NCI-H1092 treated with DMSO at 0.1 percent for 48 hours (cell line): ENCODE data around the gene ZNF407.
"Not testable (repeated sequence)": the region's sequence is repeated elsewhere in the genome, so short reads cannot be mapped to it uniquely, and the experiment has no call there.

Experiments
- DNase-seq: peaks from one replicate; lab custom pipeline; 2025; lab: John Stamatoyannopoulos, UW

The ZNF407 gene, protein sequence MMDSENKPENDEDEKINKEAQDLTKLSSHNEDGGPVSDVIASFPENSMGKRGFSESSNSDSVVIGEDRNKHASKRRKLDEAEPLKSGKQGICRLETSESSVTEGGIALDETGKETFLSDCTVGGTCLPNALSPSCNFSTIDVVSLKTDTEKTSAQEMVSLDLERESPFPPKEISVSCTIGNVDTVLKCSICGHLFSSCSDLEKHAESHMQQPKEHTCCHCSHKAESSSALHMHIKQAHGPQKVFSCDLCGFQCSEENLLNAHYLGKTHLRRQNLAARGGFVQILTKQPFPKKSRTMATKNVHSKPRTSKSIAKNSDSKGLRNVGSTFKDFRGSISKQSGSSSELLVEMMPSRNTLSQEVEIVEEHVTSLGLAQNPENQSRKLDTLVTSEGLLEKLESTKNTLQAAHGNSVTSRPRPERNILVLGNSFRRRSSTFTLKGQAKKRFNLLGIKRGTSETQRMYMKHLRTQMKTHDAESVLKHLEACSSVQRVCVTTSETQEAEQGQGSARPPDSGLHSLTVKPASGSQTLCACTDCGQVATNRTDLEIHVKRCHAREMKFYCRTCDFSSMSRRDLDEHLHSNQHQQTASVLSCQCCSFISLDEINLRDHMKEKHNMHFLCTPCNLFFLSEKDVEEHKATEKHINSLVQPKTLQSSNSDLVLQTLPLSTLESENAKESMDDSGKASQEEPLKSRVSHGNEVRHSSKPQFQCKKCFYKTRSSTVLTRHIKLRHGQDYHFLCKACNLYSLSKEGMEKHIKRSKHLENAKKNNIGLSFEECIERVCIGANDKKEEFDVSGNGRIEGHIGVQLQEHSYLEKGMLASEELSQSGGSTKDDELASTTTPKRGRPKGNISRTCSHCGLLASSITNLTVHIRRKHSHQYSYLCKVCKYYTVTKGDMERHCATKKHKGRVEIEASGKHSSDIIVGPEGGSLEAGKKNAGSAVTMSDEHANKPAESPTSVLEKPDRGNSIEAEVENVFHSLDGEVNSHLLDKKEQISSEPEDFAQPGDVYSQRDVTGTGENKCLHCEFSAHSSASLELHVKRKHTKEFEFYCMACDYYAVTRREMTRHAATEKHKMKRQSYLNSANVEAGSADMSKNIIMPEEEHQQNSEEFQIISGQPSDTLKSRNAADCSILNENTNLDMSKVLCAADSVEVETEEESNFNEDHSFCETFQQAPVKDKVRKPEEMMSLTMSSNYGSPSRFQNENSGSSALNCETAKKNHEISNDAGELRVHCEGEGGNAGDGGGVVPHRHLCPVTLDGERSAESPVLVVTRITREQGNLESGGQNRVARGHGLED (N-terminal part only)

DNA sequence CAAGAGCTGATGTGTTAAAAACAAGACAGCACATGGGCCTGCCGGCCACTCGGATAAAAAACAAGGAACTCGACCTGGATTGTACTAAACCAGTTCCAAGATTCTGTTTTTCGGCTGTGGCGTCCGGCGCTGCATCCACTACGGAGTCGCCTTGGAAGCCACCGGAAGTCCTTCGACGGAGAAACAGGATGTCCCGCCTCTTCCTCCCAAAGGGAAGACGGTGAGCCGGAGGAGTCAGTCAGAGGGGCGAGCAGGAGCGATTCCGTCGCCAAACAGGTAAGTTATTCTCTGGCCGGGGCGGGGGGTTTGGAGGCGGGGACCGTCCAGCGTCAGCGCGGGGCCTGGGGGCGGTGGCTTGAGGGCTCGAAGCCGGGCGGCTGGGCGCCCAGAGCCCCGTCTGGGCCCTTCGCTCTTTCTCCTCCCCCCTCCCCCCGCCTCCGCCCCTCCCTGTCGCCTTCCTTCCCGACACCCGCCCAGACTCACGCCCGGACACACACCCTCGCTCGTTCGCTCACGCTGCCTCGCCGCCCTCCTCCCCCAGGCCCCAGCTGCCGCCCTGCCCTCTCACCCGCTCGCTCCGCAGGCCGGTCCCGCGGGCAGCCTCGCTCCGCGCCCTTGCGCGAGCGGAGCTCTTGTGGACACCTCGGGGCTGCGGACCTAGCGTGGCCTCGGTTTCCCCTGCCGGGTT lies at the start of gene ZNF407:
Gene ZNF407, plus strand, starts transcription at position 209 of the 688 bp plus-strand sequence. CDS start 33,150 bp downstream, outside the sequence.
- DNase-seq = peak; percentile 95

DNA sequence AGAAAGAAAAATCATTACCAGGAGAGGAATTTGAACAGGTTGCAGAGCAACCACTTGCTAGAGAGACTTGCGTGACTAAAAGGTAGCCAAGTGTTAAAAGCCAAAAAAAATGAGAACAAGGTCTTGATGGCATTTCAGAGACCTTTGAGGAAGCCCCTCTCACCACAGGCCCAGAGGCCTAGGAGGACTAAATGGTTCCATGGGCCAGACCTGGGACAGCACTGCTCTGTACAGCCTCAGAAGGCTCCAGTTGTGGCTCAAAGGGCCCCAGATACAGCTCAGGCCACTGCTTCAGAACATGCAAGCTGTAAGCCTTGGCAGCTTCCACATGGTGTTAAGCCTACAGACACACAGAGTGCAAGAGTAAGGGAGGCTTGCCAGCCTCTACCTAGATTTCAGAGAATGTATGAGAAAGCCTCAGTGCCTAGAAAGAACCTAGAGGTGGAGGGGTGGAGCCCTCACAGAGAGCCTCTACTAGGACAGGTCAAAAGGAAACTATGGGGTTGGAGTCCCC lies 48.0 kb upstream of the ZNF407 start:
- DNase-seq = no peak

DNA sequence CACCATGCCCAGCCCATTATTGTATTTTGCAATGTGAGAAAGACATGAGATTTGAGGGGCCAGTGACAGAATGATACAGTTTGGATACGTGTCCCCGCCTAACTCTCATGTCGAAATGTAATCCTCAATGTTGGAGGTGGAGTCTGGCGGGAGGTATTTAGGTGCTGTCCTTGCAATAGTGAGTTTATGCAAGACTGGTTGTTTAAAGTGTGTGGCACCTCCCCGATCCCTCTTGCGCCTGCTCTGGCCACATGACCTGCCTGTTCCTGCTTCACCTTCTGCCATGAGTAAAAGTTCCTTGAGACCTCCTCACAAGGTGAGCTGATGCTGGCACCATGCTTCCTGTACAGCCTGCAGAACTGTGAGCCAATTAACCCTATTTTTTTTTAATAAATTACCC lies 46.8 kb upstream of the ZNF407 start:
- no peak for DNase-seq

DNA sequence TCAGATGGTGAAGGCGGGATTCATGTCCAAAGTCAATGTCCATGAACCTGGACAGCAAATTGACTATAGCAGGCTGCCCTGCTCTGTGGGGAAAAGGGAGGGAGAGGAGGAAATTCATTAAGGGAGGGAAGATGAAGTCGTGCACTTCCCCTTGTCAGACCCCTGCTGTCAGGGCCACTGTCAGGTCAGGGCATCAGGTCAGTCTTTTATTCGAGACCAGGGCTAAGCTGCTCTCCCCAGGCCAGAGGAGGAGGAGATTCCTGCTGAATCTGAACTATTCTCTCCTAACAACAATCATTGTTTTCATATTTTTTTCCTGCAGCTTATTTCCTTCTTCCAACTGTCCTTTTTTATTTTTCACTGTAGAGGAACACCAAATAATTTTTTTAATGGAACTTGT lies 46.2 kb upstream of the ZNF407 start:
- DNase-seq = no peak

DNA sequence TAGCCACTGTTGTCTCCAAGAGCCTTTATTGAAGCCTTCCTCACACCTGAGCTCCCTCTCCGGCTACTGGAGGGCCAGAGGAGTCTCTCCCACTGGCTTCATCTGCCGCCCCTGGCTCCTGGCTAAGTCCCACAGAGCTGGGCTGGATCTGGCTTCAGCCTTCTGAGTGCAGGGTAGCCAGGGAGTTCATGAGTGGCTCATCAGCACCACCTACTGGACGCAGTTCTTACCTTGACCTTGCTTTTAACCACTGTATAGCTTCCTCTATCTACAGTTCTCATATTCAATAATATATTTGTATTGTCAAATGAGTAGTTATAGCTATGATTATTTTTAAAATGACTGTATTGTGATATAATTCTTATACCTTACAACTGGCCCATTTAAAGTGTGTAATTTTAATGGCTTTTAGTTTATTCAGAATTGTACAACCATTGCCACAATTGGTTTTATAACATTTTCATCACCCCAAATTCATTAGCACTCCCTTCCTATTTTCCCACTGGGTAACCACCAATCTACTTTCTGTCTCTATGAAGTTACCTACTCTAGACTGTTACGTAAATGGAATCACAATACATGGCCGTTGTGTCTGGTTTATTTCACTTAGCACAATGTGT lies 45.6 kb upstream of the ZNF407 start:
- DNase-seq = peak; percentile 93

DNA sequence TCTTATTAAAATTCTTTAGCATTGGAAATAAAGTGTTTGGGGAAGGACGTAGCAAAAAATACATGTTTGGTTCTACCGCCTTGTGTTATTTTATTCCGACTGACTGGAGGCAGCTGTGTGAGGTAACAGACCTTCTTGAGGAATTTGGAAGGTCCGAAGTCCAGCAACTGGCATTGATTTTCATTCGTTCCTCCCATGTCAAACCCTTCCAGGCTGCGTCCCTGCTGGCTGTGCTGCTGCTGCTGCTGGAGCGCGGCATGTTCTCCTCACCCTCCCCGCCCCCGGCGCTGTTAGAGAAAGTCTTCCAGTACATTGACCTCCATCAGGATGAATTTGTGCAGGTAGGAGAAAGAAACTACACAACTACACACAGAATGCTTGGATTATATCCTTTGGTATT lies 41.5 kb upstream of the ZNF407 start:
- no peak for DNase-seq

DNA sequence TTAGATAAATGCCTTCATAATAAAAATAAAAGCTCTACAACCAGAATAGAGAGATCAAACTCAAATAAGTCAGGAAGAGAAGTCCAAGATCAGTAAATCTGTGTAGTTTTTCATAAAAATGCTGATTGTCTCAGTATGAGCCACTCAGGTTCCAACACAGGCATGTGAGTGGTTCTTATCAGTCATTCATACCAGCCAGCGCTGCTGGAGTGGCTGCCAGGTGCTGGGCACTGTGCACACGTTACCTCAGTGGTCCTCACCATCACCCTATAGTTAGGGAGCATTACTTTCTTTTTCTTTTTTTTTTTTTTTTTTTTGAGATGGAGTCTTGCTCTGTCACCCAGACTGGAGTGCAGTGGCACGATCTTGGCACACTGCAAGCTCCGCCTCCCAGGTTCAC lies 39.6 kb upstream of the ZNF407 start:
- DNase-seq = no peak

DNA sequence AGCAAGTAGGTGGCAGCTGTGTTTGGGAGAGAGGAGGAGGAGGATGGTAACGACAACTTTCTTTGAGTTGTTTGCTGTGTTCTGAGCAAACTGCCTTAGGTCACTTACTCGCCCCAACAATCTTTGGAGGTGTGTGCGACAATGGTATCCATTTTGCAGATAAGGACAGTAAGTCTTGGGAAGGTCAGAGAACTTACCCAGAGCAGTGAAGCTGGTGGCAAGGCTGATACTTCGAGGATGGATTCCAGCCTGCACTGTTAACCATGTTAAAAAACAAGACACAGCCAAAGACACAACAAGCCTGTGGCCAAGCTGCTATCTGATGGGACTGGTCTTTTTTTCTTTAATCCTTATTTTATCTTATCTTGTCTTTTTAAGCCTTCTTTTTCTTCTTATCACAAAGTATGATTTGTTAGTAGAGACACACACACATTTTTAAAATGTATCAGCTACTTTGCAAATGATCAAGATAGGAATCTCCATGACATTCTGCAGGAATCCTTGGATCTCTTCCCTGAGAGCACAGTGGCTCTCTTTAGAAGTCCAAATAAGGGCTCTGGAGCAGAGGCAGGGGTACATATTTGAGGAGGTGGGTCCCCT lies 35.4 kb upstream of the ZNF407 start:
- DNase-seq = no peak

DNA sequence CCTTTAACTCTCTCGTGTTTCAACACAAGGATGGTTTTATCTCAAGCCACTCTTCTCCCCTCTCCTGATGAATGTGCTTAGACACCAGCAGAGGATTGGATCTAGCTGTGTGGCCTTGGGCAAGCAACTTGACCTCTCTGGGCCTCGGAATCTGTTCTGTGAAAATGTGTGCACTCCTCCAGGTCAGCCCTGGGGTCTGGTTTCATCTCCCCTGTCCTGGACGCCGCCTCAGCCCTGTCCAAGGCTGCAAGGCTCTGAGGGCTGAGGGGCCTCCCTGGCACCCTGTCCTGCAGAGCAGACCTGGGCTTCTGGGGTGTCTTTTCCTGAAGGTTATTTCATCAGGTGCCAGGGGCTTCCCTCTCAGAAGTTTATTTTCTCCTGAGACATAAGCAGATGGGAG lies 34.9 kb upstream of the ZNF407 start:
- no peak for DNase-seq

DNA sequence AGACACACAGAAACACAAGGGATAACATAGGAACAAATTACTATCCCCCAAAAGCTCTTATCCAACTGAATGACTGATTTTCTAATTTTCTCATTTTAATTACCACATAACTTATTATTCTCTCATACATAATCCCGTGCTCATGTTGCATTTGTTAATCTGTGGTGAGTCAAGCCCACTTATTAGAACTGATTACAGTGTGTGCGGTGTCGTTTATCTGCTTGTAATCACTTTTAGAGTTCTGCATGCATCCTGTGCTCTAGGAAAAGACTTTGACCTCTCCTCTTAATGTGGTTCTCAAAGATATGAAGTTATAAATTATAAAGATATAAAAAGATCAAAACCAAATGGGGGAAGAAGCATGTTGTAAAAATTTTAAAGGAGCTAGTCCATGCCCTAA lies 33.7 kb upstream of the ZNF407 start:
- DNase-seq = no peak

DNA sequence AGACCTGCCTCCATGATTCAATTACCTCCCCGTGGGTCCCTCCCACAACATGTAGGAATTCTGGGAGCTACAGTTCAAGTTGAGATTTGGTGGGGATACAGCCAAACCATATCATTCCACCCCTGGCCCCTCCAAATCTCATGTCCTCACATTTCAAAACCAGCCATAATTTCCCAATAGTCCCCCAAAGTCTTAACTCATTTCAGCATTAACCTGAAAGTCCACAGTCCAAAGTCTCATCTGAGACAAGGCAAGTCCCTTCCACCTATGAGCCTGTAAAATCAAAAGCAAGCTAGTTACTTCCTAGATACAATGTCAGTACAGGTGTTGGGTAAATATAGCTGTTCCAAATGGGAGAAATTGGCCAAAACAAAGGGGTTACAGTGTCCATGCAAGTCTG lies 32.5 kb upstream of the ZNF407 start:
- not testable (repeated sequence) for DNase-seq

DNA sequence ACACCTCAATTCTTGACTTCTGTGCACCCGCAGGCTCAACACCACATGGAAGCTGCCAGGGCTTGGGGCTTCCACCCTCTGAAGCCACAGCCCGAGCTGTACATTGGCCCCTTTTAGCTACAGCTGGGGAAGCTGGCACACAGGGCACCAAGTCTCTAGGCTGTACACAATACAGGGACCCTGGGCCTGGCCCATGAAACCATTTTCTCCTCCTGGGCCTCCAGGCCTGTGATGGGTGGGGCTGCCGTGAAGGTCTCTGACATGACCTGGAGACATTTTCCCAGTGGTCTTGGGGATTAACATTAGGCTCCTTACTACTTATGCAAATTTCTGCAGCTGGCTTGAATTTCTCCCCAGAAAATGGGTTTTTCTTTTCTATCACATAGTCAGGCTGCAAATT lies 31.7 kb upstream of the ZNF407 start:
- not testable (repeated sequence) for DNase-seq

DNA sequence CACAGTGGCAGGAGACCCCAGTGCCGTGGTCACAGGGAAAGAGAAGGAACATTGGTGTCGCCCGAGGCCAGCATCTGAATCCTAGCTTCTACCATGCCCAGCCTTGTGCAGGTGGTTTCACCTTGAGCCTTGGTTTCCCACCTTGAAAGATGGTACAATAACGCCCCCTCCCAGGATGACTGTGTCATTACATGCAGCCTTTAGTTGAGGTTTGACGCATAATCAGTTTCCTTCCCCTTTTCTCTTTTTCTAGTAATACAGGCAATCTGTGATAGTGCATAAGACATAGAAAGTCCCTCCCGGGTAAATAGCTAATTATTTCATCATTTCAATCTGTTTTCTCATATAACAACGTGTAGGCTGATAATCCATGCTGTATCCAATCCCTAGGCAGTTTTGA lies 29.8 kb upstream of the ZNF407 start:
- DNase-seq = no peak

DNA sequence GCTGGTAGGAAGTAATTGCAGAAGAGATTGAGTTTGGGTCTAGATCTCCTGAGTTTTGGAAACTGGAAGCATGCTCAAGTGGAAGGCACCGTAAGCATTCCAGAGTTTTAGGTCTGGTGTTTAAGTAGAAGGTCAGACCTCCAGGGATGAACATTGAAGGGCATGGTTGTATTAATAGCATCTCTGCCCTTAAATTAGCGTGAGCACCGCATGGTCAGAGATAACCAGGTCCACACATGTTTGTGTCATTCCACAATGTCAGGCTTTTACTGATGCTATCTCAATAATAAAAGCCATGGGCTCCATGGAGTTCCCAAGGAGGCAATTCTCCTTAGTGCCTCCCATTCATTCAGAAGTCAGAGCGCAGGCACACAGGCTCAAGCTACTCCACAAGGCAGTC lies 28.3 kb upstream of the ZNF407 start:
- no peak for DNase-seq

DNA sequence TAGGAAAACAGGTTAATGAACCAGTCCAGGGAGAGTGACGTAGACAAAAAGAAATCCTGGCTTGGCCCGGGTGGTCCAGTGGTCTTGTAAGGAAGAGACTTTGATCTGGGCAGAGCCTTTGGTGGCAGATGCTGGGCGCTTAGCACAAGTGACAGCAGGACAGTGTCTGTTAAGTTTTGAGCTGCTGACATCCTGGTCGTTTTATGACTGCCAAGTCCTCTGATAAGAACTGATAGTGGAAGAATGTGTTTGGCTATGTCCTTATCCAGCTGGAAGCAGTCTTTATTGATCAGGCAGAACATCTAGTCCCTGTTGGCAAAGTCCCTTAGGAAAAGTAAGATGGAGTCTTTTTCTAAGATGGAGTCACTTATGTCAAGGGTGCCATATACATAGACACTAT lies 27.4 kb upstream of the ZNF407 start:
- no peak for DNase-seq

DNA sequence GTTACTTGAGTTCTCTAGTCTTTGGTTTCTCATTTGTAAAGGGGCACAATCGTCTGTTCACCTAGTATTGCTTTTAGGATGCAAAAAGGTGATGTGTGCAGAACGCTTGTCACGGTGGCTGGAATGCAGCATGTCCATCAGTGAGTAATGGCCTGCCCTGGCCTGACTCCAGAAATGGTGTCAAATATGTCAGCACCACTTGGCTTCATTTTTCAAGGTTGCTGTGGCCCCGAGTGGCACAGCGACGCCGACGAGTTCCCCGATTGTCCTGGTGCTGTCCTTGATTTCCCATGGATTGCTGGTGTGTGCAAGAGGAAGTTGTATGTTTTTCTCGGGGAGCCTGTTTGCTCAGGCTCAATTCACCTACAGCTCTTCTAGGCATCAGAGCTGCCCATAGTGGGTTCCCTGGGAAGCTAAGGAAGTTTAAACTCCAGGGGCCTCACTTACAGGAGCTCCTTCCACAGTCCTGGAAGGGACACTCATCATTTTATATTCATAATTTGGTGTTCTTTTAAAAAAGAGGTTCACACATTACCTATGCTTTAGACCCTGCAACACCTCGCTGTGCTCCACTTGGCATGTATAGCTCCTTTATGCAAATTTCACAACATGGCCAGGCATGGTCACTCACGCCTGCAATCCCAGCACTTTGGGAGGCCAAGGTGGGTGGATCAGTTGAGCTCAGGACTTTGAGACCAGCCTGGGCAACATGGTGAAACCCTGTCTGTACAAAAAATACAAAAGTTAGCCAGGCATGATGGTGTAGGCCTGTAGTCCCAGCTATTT lies 25.6 kb upstream of the ZNF407 start:
- DNase-seq = no peak

DNA sequence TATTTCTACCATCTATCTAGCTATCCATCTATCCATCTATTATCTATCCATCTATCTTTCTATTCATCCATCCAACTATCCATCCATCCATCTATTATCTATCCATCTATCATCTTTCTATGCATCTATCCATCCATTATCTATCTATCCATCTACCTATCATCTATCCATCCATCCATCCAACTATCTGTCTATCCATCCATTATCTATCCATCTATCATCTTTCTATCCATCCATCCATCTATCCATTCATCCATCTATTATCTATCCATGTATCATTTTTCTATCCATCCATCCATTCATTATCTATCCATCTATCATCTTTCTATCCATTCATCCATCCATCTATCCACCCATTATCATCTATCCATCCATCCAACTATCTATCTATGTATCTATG lies 24.6 kb upstream of the ZNF407 start:
- DNase-seq = no peak

DNA sequence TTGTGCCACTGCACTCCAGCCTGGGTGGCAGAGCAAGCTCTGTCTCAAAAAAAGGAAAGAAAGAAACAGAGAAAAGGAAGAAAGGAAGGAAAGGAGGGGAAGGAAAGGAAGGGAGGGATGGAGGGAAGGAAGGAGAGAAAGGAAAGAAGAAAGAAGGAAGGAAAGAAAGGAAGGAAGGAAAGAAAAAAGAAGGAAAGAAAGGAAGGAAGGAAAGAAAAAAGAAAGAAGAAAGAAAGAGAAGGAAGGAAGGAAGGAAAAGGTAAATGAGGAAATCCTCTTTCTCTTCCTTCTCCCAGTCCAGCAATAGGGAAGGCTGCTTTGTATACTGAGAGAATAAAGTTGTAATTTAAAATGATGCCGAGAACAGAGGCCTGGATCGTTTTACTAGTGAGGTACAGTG lies 22.8 kb upstream of the ZNF407 start:
- DNase-seq = no peak

DNA sequence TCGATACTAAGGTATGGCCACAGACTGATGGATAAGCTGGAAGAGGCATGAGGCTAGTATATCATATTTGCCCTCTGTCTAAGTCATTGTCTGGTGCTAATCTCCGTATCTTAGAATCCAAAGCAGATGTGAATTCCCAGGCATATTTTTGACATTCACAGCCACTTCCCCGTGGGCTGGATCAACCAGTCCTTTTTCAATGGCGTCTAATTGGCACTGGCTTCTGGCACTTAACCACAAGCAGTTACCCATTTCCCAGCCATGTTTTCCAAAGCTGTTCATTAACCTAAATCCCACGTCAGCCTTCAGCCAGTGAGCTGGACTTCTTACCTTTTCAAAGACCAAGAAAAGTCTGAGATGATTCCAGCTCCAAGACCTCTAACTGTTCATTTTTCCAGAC lies 20.7 kb upstream of the ZNF407 start:
- DNase-seq = no peak
